Measurements from ENCODE around the gene CDPF1.
"Not testable (repeated sequence)": the region's sequence is repeated elsewhere in the genome, so short reads cannot be mapped to it uniquely, and the experiment has no call there.

Gene CDPF1

DNA sequence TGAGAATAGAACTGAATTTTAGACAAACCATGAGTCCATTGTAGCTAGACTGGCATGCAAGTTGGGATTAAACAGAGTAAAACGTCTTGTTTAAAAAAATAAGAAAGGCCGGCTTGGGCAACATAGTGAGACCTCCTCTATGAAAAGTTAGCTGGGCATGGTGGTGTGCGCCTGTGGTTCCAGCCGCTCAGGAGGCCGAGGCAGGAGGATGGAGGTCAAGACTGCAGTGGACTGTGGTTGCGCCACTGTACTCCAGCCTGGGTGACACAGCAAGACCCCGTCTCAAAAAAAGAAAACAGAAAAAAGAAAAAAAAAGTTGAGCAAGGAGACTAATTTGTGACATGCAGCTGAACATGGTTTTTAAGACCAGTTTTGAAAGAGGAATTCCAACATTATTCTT lies 23.5 kb downstream of the CDPF1 start:
- no peak for DNase-seq (ENCODE audit: extremely low read depth in 1 of 2, low read depth in 1 of 2)

DNA sequence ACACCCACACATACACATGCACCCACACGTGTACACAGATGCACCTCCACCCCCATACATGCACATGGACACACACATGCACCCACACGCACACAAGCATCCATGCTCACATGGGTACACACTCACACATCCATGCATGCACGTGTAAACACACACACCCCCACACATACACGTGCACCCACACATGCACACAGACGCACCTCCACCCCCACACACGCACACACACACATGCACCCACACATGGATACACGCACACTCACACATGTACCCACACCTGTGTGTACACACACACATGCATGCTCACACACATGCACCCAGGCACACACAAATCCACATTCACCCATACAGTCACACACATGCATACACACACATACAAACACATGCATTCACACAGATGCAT lies 24.5 kb downstream of the CDPF1 start:
- no peak for DNase-seq (ENCODE audit: extremely low read depth in 1 of 2, low read depth in 1 of 2)

DNA sequence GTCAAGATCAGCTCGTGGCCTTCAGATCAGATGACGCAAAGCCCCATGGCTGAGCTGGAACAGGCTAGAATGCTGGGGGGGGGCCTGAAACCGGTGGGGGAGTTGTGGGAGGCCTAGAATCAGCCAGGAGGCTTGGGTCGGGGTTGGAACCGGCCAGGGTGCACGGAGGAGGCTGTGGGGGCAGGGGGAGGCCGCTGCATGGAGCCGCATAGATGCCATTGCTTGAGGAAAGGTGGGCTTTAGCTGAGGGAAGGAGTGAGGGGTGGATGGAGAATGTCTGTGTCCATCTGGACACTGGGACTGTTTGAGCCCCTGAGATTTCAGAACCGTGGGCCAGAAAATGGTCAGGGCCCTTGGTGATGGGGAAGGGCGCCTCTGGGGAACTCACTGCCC lies 25.2 kb downstream of the CDPF1 start:
- no peak for DNase-seq (ENCODE audit: extremely low read depth in 1 of 2, low read depth in 1 of 2)

DNA sequence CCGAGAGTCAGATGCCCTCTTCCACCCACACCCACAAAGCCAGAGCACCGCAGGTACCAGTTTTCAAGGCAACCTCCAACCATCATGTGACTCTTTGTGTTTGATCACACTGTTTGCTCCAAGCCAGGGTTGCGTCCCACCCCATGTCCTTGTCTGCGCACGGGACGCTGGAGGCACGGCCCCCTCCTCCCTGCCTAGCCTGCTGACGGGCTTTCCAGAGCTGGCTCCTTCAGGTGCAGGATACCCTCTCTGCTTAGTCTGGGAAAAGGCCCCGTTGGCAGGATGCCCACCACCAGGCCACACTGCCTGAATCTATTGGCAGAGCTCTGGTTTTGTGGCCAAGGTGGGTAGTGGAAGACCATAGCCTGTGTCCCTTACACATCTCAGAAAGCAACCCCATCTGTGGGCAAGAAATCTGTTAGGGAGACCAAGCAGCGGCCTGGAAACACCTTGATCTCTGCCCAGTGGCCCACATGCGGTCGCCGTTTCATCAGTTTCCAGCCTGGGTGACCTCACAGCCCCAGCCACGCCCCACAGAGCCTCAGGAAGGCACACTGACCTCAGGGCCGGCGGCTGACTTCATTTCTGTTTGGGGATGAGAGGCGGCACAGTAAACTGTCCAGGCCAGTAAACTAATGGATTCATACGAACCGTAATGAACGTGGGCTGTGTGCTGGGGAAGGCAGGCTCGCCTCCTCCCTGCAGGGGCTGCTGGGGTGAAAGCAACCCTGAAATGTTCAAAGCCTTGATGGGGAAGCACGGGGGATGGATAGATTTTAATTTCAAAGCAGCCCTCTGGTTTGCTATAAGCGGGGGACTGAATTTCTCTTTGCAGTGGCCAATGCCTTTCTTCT lies 25.8 kb downstream of the CDPF1 start:
- DNase-seq (ENCODE audit: extremely low read depth in 1 of 2, low read depth in 1 of 2), result no peak

DNA sequence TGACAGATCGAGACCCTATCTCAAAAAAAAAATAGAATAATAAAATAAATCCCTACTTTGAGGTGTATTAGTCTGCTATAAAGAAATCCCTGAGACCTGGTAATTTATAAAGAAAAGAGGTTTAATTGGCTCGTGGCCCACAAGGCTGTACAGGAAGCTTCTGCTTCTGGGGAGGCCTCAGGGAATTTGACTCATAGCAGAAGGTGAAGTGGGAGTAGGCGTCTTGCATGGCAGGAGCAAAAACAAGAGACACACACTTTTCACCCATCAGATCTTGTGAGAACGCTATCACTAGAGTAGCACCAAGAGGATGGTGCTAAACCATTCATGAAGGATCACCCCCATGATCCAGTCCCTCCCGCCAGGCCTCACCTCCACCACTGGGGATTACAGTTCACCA lies 29.2 kb downstream of the CDPF1 start:
- no peak for DNase-seq (ENCODE audit: extremely low read depth in 1 of 2, low read depth in 1 of 2)

DNA sequence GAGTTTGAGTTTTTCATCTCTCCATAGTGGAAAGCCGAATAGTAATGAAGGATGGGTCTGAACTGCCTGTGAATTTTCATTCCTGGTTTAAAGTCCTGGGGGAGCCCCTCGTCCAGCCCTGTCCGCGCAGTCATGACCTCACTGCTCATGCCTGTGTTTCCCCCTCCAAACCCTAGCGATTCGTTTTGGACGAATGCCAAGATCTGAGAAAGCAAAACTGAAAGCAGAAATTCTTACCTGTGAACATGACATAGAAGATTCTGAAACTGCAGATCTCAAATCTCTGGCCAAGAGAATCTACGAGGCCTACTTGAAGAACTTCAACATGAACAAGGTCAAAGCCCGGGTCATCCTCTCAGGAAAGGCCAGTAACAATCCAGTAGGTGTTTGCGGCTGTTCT lies 30.5 kb downstream of the CDPF1 start:
- no peak for DNase-seq (ENCODE audit: extremely low read depth in 1 of 2, low read depth in 1 of 2)

DNA sequence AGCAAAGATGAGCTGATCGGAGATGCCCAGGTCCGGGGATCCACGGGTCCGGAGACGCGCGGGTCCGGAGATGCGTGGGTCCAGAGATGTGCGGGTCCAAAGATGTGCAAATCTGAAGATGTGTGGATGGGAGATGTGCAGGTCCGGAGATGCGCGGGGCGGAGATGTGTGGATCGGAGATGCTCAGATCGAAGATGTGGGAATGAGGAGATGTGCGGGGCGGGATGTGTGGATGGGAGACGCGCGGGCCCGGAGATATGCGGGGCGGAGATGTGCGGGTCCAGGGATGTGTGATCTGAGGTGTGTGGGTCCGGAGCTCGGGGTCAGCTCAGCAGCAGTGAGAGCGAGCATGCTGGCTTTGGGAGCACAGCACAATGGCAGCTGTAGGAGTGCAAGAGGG lies 35.5 kb downstream of the CDPF1 start:
- DNase-seq (ENCODE audit: extremely low read depth in 1 of 2, low read depth in 1 of 2), result no peak

DNA sequence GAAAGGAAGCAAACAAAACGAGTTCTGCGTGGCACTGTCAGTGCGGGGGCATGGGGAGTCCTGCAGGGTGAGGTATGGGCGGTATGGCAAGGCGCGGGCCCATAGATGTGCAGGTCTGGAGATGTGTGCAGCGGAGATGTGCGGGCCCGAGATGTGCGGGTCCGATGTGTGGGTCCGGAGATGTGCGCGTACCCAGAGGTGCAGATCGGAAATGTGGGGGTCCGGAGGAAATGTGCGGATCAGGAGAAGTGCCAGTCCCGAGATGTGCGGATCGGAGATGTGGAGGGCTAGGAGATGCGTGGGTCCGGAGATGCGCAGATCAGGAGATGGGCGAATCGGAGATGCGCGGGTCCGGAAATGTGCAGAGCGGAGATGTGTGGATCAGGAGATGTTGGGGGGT lies 35.9 kb downstream of the CDPF1 start:
- no peak for DNase-seq (ENCODE audit: extremely low read depth in 1 of 2, low read depth in 1 of 2)

DNA sequence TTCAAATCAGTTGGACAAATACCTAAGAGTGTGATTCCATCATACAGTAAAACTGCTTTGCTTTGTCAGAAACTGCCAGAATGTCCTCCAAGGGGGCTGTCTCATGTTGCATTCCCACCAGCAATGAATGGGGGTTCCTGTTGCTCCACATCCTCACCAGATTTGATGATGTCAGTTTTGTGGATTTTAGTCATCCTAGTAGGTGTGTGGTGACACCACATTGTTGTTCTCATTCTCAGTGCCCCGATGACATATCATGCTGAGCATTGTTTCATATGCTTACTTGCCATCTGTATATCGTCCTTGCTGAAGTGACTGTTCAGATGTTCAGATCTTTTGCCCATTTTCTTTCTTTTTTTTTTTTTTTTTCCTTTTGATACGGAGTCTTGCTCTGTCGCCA lies 37.0 kb downstream of the CDPF1 start:
- no peak for DNase-seq (ENCODE audit: extremely low read depth in 1 of 2, low read depth in 1 of 2)

DNA sequence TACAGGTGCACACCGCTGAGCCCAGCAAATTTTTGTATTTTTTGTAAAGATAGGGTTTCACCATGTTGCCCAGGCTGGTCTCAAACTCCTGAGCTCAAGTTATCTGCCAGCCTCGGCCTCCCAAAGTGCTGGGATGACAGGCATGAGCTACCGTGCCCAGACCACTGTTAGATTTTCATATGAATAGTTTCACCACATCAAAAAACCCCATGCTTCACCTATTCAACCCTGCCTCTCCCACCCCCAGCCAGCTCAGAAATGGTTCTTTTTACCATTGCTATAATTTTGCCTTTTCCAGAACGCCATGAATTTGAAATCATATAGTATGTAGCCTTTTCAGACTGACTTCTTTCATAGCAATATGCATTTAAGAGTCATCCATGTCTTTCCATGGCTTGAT lies 37.9 kb downstream of the CDPF1 start:
- DNase-seq (ENCODE audit: extremely low read depth in 1 of 2, low read depth in 1 of 2), result no peak

DNA sequence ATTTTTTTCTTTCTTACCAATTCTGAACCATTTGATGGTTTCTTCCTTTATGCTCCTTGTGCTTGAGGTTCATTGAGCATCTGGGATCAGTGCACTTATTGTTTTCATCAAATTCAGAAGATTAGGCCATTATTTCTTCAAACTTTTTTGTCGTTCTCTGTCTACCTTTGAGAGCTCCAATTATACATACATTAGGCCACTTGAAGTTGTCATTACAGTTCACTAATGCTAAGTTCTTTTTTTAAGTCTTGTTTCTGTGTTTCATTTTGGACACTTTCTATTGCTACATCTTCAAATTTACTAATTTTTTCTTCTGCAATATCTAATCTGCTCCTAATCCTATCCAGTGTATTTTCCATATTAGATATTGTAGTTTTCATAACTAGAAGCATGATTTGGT lies 40.8 kb downstream of the CDPF1 start:
- no peak for DNase-seq (ENCODE audit: extremely low read depth in 1 of 2, low read depth in 1 of 2)

DNA sequence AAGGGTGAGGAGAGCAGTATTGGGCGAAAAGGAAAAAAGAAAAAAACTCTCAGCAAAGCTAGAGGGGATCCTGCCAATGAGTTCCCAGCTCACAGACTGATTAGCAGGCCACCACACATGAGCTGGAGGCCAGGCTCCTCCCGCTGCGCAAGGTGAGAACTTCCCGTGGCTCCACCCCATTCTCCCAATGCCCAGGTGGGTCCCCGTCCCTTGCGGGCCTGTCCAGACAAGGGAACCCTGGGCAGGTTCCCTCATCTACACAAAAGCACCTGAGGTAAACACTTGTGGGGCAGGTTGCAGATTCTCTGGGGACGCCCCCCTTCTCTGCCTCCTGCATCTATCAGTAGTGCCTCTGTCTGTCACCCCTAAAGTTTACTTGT lies 46.5 kb downstream of the CDPF1 start:
- DNase-seq (ENCODE audit: extremely low read depth in 1 of 2, low read depth in 1 of 2), result no peak

DNA sequence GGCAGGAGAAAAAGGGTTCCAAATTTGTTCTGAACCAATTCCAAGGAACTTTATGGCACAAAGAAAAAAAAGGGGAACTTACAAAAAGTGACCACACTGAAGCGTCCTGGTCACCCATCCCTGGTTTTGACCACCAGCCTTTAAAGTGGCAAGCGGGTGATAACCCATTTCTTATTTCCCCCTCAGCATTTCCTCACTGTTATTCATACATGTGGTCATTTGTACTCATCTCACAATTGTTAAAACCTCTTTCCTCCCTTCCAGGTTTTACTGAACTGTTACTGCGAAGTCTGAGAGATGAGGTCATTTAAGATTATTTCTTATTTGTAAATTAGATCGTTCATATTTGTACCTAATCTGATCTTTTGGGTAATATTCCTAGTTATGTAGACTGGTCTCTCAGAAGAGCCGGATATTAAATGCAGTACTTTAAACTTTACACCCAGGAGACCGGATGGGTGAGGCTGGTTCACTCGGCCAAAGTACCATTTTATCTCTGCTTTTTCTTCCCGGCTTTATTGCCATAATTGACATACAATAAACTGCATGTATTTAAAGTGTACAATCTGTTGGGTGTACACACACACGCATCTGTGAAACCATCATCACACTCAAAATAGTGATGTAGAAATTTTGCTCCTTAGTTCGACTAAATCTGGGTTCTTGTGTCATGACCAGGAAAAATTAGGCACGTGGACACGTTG lies 47.0 kb downstream of the CDPF1 start:
- no peak for DNase-seq (ENCODE audit: extremely low read depth in 1 of 2, low read depth in 1 of 2)

DNA sequence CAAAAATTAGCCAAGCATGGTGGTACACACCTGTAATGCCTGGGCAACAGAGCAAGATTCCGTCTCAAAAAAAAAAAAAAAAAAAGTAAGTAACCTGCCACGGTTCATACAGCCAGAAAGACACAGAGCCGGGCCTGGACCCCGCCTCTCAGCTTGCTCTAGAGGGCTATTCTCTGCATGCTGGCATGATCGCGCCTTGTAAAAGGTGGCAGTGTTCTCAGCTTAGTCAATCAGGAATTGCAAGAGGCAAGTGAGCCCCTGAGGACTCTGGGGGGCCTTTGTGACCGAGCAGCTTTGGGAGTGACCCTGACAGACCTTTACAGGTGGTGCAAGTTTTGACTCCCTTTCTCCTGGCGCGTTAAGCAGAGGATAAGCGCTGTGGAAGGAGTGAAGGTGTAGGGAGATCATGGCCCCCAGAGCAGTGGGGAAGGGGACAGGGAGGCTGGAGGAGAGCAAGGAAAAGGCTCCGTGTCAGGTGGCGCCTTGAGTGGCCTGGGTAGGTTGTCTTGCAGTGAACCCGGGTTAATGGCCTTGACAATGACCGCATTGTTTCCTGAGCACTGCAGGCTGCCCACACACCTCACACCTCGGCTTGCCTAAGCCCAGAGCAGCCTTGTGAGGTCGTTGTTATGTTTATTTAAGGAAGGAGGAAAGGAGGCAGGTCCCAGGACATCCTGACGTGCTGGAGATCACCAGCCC lies 48.9 kb downstream of the CDPF1 start:
- no peak for DNase-seq (ENCODE audit: extremely low read depth in 1 of 2, low read depth in 1 of 2)

DNA sequence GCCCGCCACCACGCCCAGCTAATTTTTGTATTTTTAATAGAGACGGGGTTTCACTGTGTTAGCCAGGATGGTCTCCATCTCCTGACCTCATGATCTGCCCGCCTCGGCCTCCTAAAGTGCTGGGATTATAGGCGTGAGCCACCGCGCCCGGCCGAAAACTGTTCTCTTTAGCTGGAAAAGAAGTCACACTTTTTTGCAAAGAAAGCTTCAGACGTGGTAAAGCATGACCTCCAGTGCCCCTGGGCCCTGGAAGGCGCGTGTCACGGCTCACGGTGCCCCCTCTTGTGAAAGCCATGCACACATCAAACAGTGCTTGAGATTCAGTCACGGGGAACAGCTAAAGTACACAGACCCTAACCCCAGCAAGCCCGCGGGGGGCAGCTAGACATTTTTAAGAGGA lies 51.3 kb downstream of the CDPF1 start:
- not testable (repeated sequence) for DNase-seq (ENCODE audit: extremely low read depth in 1 of 2, low read depth in 1 of 2)

DNA sequence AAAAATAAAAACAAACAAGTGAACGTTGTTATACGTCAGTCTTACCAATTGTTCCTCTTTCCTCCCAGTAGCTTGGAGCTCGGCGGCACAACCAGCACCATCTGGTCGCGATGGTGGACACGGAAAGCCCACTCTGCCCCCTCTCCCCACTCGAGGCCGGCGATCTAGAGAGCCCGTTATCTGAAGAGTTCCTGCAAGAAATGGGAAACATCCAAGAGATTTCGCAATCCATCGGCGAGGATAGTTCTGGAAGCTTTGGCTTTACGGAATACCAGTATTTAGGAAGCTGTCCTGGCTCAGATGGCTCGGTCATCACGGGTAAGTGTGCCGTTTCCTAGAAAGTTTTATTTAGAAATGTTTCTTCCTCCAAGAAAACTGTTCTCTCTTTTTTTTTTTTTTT lies 51.8 kb downstream of the CDPF1 start:
- no peak for DNase-seq (ENCODE audit: extremely low read depth in 1 of 2, low read depth in 1 of 2)

DNA sequence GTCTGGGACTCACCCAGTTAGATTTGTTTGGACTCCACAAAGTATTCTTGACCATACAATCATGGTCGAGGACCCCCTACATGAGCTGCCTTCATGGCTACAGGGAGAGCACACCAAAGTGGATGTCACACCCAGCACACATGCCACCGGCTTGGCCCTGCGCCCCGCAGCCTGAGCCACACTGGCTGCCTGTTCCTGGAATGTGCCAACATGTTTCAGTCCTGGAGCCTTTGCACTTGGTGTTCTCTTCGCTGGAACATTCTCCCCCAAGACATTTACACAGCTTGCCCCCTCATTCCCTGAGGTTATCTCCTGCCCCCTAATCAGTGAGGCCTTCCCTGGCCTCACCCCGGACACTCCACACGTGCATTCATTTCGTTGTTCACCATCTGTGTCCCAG lies 53.8 kb downstream of the CDPF1 start:
- DNase-seq (ENCODE audit: extremely low read depth in 1 of 2, low read depth in 1 of 2), result no peak

DNA sequence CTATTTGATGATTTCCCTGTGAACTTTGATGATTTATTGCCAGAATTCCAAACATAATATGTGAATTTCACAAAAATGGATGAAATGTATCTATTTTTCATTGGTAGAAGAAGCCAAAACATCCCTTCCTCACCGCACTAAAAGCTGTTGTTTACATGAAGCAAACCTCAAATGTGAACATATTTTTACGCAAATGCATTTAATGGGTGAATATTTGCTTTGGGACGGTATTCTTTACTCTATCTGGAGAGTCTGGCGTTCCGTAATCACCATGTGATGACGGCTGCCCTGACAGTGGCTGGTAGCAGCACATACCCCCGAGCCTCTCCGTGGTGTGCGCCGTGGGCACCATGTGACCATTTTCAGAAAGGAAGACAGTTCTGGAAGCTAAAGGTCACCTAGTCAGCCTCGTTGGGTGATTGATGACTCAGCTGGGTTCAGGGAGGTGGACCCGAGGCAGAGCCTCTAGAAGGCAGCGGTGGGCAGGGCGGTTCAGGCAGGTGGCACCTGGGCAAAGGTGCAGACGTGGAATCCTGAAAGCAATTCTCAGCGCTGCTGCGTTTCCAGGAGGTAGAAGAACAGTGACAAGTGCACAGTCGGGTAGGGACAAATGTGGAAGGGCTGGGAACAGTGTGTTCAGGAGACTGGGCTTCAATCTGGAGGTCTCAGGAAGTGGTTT lies 54.5 kb downstream of the CDPF1 start:
- no peak for DNase-seq (ENCODE audit: extremely low read depth in 1 of 2, low read depth in 1 of 2)
